SU-DHL-6 (cell line): ENCODE data around the gene IFT122.

Experiments
- H2AFZ ChIP-seq: fragments of 200-600 bp; sonication (generic); 2 replicates; pipeline ENCODE4 v1.6.1; 2014; ENCODE audit warnings: low read depth, mild to moderate bottlenecking, moderate library complexity, mixed read lengths, antibody characterized with exemption, low read length; ENCODE audit not compliant: severe bottlenecking
- H3F3A ChIP-seq: fragments of 200-600 bp; shearing (Covaris generic); 2 replicates; pipeline ENCODE4 v1.6.0; 2016; ENCODE audit warnings: antibody characterized with exemption, mild to moderate bottlenecking; ENCODE audit not compliant: insufficient read depth
- H3K27ac ChIP-seq: fragments of 200-600 bp; sonication (generic); 2 replicates; pipeline ENCODE4 v1.5.1; 2016; ENCODE audit warnings: low read depth, mild to moderate bottlenecking, low read length, moderate library complexity, mixed read lengths
- H3K27me3 ChIP-seq: fragments of 200-600 bp; sonication (generic), shearing (Covaris generic); 2 replicates; pipeline ENCODE4 v1.6.0; 2014; ENCODE audit warnings: mild to moderate bottlenecking, low read length
- H3K36me3 ChIP-seq: fragments of 200-600 bp; sonication (generic); 2 replicates; pipeline ENCODE4 v1.6.1; 2014; ENCODE audit warnings: mild to moderate bottlenecking, low read length, mixed read lengths
- H3K4me2 ChIP-seq: fragments of 300-600, 200-600 bp; shearing (Covaris generic), sonication (generic); 2 replicates; pipeline ENCODE4 v1.6.0; 2014; ENCODE audit warnings: low read length, low read depth, mild to moderate bottlenecking; ENCODE audit not compliant: poor library complexity, severe bottlenecking
- H3K4me3 ChIP-seq: fragments of 200-600 bp; sonication (generic); 2 replicates; pipeline ENCODE4 v1.5.1; 2014; ENCODE audit warnings: antibody characterized with exemption, low read length, mild to moderate bottlenecking, mixed read lengths; ENCODE audit not compliant: insufficient read depth, poor library complexity, severe bottlenecking
- H3K79me2 ChIP-seq: fragments of 200-600 bp; sonication (generic); 2 replicates; pipeline ENCODE4 v1.6.1; 2014; ENCODE audit warnings: mild to moderate bottlenecking, low read length, moderate library complexity; ENCODE audit not compliant: insufficient read depth
- H3K9ac ChIP-seq: fragments of 200-600 bp; sonication (generic); 2 replicates; pipeline ENCODE4 v1.7.0; 2014; ENCODE audit warnings: mild to moderate bottlenecking, low read length
- H3K9me2 ChIP-seq: fragments of 200-600 bp; sonication (generic); replicated peaks from 2 replicates; pipeline ENCODE4 v1.6.1; 2014; ENCODE audit warnings: low read length; ENCODE audit not compliant: insufficient read depth
- H3K9me3 ChIP-seq: fragments of 200-600 bp; sonication (generic); 2 replicates; pipeline ENCODE4 v1.6.1; 2014; ENCODE audit warnings: low read length, mixed read lengths; ENCODE audit not compliant: insufficient read depth
- H4K20me1 ChIP-seq: fragments of 200-600 bp; sonication (generic); 2 replicates; pipeline ENCODE4 v1.6.1; 2014; ENCODE audit warnings: low read depth, mild to moderate bottlenecking, antibody characterized with exemption, low read length, moderate library complexity, mixed read lengths
- CTCF ChIP-seq: fragments of 200-600 bp; sonication (generic); IDR thresholded peaks from one replicate; pipeline ENCODE4 v1.5.1; 2017; ENCODE audit warnings: antibody characterized with exemption, mild to moderate bottlenecking, low read length, moderate library complexity; ENCODE audit not compliant: insufficient read depth, poor library complexity, severe bottlenecking
- EZH2phosphoT487 ChIP-seq: fragments of 200-600 bp; sonication (generic), shearing (Covaris generic); conservative IDR thresholded peaks from 2 replicates; pipeline ENCODE4 v1.6.1; 2018; ENCODE audit warnings: mild to moderate bottlenecking, antibody characterized with exemption, low read length, moderate library complexity, mixed read lengths

Gene IFT122

DNA sequence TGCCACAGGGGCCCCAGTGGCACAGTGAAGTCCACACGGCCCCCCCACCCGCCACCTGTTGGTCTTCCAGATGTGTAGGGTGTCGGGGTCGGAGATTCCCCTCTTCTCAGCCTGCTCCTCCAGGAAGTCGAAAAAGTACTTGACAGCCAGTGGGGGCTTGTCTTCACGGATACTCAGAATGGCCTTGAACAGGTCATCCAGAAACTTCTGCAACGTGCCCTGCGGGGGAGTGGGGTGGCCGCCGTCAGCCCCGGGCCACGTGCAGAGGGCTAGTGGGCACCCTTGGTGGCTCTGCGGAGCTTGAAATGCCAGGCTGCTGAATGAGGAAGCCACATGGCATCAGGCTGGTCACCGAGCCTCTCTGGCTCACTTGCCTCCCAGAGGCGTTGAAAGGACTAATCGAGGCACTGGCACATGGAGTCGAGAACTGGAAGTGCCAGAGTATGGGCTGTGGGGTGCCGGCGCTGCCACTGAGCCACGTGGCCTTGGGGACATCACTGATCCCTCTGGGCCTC, 119.6 kb downstream of the IFT122 start:
- H3K4me3 ChIP-seq, result no peak overlapping the region
- no peaks in the 10 kb centered on the region for H3K27me3 ChIP-seq
- H3K36me3 ChIP-seq, result no peaks in the 10 kb centered on the region
- no peak overlapping the region for H3K27ac ChIP-seq
- no peaks in the 10 kb centered on the region for H3K9me2 ChIP-seq
- H3K9me3 ChIP-seq, result no peaks in the 10 kb centered on the region
- no peak overlapping the region for H3K4me2 ChIP-seq
- H4K20me1 ChIP-seq, result no peaks in the 10 kb centered on the region
- H3K79me2 ChIP-seq, result no peaks in the 10 kb centered on the region
- H3K9ac ChIP-seq, result no peak overlapping the region
- TF ChIP-seq CTCF (no peak), EZH2phosphoT487 (no peak)
- H3F3A ChIP-seq, result no peaks in the 10 kb centered on the region
- no peak overlapping the region for H2AFZ ChIP-seq

- H3K27me3 ChIP-seq, result no peaks in the 10 kb centered on the region
- H3K9me2 ChIP-seq, result no peaks in the 10 kb centered on the region
- H2AFZ ChIP-seq, result no peak overlapping the region
- H3K79me2 ChIP-seq, result no peaks in the 10 kb centered on the region
- no peak overlapping the region for H3K27ac ChIP-seq
- TF ChIP-seq EZH2phosphoT487, result no peak
- no peak for TF ChIP-seq CTCF
- H3F3A ChIP-seq, result no peaks in the 10 kb centered on the region
- no peak overlapping the region for H3K4me2 ChIP-seq
- no peaks in the 10 kb centered on the region for H3K9me3 ChIP-seq
- H3K9ac ChIP-seq, result no peak overlapping the region
- H3K4me3 ChIP-seq, result no peak overlapping the region
- H4K20me1 ChIP-seq, result no peaks in the 10 kb centered on the region
- no peaks in the 10 kb centered on the region for H3K36me3 ChIP-seq
Observed at GRCh38 chr3:129560269-129560787, 120.3 kb downstream of the IFT122 start.

GRCh38 chr3:129560911-129561594, 121.0 kb downstream of the IFT122 start:
- H3K4me3 ChIP-seq, result no peak overlapping the region
- H3K9me2 ChIP-seq, result no peaks in the 10 kb centered on the region
- no peaks in the 10 kb centered on the region for H4K20me1 ChIP-seq
- H3F3A ChIP-seq, result no peaks in the 10 kb centered on the region
- no peak overlapping the region for H3K4me2 ChIP-seq
- H3K36me3 ChIP-seq, result no peaks in the 10 kb centered on the region
- no peaks in the 10 kb centered on the region for H3K79me2 ChIP-seq
- no peaks in the 10 kb centered on the region for H3K27me3 ChIP-seq
- H3K27ac ChIP-seq, result no peak overlapping the region
- no peak for TF ChIP-seq CTCF
- TF ChIP-seq EZH2phosphoT487, result no peak
- no peak overlapping the region for H3K9ac ChIP-seq
- no peak overlapping the region for H2AFZ ChIP-seq
- no peaks in the 10 kb centered on the region for H3K9me3 ChIP-seq
